HG02885 (cell line): ENCODE data around the gene GPR132.
"Not testable (repeated sequence)": the region's sequence is repeated elsewhere in the genome, so short reads cannot be mapped to it uniquely, and the experiment has no call there.

Experiments used
- ATAC-seq: cut with Tn5 transposase; IDR thresholded peaks from one replicate; pipeline ENCODE4 v1.9.1; 2021; ENCODE audit warnings: mild to moderate bottlenecking; ENCODE audit not compliant: unreplicated experiment, poor library complexity

GPR132 gene

DNA sequence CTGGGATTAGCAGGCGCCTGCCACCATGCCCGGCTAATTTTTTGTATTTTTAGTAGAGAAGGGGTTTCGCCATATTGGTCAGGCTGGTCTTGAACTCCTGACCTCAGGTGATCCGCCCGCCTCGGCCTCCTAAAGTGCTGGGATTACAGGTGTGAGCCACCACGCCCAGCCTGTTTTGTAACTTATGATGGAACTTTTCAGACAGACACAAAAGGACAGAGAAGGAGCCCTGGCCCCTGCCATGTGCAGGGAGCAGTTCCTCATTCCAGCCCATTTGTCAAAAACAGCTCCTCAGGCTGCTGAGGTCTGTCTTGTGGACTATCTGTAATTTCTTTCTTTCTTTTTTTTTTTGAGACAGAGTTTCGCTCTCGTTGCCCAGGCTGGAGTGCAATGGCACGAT is 1.7 kb downstream of the GPR132 start:
- ATAC-seq = not testable (repeated sequence)

- ATAC-seq = no peak
Measured at GRCh38 chr14:105063056-105063455, 2.2 kb downstream of the GPR132 start.

DNA sequence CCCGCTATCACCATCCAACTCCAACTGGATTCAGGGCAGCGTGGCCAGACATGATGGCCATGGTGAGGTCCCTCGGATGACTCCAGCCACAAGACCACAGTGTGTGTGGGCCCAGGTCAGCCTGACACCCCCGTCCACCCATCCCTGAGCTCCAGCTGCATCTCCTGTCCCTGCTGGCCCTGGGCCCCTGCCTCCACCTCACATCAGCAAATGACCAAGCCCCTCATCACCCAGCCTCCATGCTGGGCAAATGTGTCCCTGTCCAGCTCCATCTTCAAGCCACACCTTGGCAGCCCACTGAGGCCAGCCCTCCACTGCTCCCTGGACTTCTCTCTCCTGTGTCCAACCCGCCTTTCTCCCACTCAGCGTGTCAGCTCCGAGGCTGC is 3.2 kb downstream of the GPR132 start:
- ATAC-seq = no peak

DNA sequence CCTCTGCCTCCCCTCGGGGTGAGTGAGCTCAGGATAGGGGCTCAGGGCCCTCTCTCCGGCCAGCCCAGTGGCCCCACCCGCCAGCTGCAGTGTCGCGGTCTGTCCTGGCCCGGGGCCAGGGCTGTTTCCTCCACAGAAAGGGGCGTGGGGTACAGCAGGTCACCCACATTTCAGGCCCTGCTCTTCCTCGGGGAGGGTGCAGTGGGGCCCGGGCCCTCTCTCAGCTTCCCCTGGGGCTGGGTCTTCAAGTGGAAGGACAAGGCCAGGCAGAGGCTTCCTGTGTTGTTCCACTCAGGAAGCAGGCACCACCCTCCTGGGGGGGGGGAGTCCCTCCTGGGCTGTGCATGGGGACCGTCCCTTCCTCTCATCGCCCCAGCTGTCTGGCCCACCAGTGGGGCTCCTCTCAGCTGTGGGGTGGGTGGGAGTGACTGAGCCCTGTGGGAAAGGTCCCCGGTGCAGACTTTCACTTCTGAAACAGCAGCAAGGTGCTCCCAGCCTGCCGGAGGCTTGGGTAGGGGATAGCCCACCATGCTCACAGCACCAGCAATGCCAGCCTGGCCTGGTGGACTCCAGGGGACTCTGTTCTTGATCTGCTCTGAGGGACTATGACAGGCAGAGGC is 3.7 kb downstream of the GPR132 start:
- ATAC-seq = peak; percentile 27

GRCh38 chr14:105060751-105061427 is 4.3 kb downstream of the GPR132 start:
- no peak for ATAC-seq

DNA sequence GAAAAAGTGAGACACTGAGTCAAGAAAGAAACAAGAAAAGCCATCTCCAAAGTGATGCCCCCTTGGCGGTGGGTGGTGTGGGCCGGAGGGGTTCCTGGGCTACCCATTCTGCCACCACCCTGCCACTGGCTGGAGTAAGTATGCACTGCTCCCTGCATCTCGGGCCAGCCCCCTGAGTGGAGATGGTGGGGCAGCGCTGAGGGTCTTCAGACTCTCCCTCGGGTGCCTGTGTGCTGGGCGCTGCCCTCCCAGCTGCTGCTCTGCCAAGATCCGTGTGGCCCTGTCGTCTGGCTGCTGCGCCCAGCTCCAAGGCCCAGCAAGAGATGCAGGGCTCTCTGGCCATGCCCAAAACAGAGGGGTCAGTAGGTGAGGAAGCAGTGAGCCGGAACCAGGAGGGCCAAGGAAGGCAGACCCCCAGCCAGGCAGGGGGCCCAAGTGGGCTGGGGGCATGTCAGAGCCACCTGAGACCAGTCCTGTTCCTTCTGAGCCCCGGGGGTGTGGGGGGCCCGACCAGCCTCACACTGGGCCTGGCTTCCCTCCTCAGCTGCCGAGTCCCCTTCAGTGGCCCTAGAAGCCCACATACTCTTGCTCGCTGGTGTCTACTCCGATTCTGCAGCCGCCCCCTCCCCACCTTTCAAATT is 5.2 kb downstream of the GPR132 start:
- no peak for ATAC-seq

GRCh38 chr14:105059035-105059924 is 6.0 kb downstream of the GPR132 start:
- no peak for ATAC-seq

GRCh38 chr14:105058521-105059034 is 6.7 kb downstream of the GPR132 start:
- no peak for ATAC-seq

DNA sequence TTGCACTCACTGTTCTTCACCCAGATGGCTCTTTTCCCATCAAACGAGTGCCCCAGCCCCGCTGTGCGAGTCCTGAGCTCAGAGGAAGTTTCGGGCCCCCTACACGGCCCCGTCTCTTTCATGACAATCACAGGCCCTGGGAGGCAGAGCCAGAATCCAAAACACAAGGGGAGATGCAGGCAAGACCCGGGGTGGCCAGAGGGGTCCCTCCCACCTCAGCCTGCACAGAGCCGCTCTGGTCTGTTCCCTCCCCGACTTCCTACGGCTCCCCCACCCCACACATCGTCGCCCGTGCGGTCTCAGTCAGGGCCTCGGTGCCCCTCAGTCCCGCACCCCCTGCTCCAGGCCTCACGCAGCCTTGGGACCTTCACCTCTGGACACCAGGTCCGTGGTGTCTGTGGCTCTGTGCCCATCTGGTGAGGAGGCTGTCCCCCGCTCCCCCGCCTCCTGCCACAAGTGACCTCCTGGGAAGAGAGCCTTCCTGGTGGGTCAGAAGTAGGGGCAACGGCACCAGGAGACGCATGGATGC is 8.9 kb downstream of the GPR132 start:
- no peak for ATAC-seq

GRCh38 chr14:105055736-105056302 is 9.4 kb downstream of the GPR132 start:
- ATAC-seq = no peak

GRCh38 chr14:105055334-105055733 is 9.9 kb downstream of the GPR132 start:
- ATAC-seq = no peak

DNA sequence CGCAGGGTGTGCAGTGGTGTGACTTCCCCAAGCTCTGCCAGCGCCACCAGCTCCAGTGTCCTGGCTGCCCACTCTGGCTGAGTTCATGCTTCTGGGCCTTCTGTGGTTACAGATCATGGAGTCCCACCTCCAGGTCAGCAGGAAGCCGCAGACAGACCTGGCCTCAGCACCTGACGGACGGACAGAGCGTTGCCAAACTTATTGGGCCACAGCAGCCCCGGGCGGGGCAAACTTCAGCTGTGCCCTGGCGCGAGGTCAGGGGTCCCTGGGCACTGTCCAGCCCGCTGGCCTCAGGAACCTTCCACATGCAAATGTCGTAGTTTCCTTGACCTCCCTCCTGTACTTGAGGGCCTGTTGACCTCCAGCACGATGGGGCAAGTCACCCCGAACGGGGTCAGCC is 11.2 kb downstream of the GPR132 start:
- no peak for ATAC-seq

GRCh38 chr14:105053421-105053820 is 11.8 kb downstream of the GPR132 start:
- ATAC-seq = no peak

GRCh38 chr14:105052110-105052458 is 13.1 kb downstream of the GPR132 start:
- ATAC-seq = no peak

DNA sequence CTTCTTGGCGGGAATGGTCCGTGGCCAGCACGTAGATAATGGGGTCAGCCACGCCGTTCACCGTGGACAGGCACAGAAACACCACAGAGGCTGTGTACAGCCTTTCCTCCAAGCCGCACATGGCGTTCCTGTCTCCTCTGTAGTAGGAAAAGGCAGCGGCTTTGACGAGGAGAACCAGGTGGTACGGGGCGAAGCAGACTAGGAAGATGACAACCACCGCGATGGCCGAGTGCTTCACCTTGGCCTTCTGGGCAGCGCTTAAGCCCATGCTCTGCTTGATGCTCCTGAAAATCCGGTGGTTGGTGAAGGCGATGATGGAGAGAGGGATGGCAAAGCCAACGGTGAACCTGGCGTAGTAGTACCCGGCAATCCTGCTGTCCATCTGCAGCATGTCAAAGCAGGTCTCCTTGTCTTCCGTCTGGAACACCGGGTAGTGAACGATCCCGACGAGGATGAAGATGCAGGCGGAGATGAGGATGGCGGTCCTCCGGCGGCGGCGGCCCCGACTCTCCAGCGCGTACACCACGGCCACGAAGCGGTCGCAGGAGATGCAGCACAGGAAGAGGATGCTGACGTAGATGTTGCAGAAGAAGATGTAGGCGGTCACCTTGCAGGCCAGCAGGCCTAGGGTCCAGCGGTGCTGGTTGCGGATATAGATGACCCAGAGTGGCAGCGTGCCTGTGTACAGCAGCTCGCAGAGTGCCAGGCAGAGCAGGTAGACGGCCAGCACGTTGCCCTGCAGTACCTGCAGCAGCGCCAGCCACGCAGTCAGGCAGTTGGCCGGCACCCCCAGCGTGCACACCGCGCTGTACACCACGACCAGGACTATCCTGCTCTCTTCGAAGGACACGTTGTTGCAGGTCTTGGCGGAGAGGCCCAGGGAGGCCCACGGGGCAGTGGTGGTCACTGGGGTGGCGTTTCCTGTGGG is 13.8 kb downstream of the GPR132 start:
- no peak for ATAC-seq

GRCh38 chr14:105050551-105050897 is 14.7 kb downstream of the GPR132 start:
- ATAC-seq = no peak

DNA sequence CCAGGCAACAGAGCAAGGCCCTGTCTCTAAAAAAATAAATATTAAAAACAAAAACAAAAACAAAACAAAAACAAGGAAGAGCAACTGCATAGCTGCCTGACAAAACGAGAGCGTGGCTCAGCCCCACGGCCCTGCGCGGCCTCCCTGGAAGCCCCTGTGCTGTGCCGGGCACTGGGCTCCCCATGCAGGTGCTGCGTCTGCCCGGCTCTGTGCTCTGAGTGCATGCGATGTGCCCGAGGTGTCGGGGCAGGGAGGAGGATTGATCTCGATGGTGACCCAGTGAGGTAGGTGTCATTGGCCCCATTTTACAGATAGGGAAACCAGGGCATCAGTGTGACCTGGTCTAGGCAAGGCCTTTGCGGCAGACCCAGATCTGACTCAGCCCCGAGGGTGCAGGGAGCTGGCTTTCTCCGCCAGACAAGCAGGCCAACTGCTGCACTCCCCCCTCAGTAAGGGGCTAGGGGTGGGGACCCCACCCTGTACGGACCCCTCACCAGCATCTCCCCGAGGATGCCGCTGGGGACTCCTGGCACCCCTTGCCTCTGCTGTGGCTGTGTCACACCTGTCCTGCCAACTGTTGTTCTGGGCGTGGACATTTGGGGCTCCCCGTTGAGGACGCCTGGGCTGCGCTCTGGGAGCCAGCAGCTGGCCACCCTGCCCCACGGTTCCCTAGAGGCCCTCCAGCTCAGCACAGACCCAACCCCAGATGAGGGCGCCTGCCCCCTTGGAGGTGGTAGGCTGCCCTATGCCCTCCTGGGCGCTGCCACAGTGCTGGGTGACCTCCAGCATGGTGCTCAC is 15.3 kb downstream of the GPR132 start:
- no peak for ATAC-seq

DNA sequence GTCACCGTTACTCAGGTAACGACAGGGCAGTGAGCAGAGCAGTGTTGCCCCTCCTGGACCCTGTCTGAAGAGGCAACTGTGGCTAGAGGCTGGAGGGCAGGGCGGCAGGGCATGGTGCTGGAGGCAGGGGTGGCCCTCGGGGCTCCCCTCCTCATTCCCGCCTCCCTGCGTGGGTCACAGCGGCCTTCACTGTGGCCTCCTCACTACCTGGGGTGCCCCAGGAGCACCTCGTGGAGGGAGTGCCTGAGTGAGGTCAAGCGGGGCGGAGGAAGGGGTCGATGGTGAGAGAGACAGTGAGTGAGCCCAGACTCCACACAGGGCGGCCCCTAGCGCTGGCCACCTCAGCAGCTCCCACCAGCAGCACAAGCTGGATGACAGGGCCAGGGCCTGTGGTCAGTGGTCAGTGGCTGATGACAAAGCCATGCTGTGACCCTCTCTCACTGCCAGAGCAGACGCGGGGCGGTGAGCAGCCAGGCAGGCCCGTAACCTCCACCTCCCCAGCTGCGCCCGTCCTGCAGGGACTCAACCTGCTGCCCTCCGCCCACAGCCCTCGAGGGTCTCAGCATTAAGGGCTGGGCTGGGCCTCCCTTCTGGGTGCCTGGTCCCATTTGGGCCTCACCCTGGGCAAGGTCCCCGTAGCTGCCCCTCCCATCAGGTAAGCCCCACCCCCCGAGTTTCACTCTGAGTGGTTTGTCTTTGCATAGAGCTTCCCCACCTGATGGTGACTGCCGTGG is 17.8 kb downstream of the GPR132 start:
- no peak for ATAC-seq
